HepG2 (cell line): ENCODE results near the gene ARPP19. TPM values are rescaled to one million over a fixed set of nuclear protein-coding genes. Genes with fewer than 3 reads are reported as not detected.

Source experiments
- ATAC-seq: fragments of 200-7000 bp; cut with Tn5 transposase; 3 replicates; pipeline ENCODE4 v1.9.1; 2020; ENCODE audit warnings: mild to moderate bottlenecking, moderate library complexity
- BruUV-seq: library from RNA; stranded (reverse); fragments of 400-500 nt; replicated peaks from 2 replicates; lab custom pipeline; 2021; lab: Mats Ljungman, UMichigan
- CTCF ChIA-PET: fragments of 300-600 bp; formaldehyde crosslinking; extraction: SDS; loops from one replicate; lab custom pipeline; 2021; ENCODE audit warnings: low total read pairs, inconsistent platforms, low intra/inter-chr PET ratio; lab: Yijun Ruan, JAX
- POLR2A ChIA-PET: fragments of 350-600 bp; sonication (Branson Sonifier 250); formaldehyde crosslinking; loops from one replicate; lab custom pipeline; 2020; ENCODE audit warnings: antibody characterized with exemption, inconsistent platforms; lab: Yijun Ruan, JAX
- DNase-seq: peaks from one replicate; pipeline ENCODE4 v3.0.0-alpha.2; 2015; ENCODE audit warnings: low spot score
- FAIRE-seq: peaks from 3 replicates; lab custom pipeline; 2011; peaks lifted over from hg19 to GRCh38; lab: Jason Lieb, UNC
- H2AFZ ChIP-seq: one replicate; pipeline ENCODE4 v1.6.1; 2011; ENCODE audit warnings: low read length, inconsistent platforms
- H3K27ac ChIP-seq: fragments of 300-600 bp; 3 replicates; pipeline ENCODE4 v1.8.0; 2011; ENCODE audit warnings: mixed run types, mild to moderate bottlenecking, mixed read lengths, low read length, inconsistent platforms; ENCODE audit not compliant: insufficient read depth; ENCODE audit errors: extremely low read length
- H3K27me3 ChIP-seq, 2 experiments: fragments of 200-600 bp in 1 of 2; 2 replicates in 1 of 2; 3 replicates in 1 of 2; pipeline versions ENCODE4 v1.6.0 to v1.8.0; 2011; ENCODE audit warnings: low read length in 2 of 2, mild to moderate bottlenecking in 2 of 2, moderate library complexity in 2 of 2, inconsistent platforms in 1 of 2; ENCODE audit not compliant: insufficient read depth in 2 of 2, control insufficient read depth in 1 of 2
- H3K36me3 ChIP-seq, 2 experiments: fragments of 200-600 bp in 1 of 2; replicated peaks in 1 of 2; 2 replicates in 1 of 2; 3 replicates in 1 of 2; pipeline versions ENCODE4 v1.5.1 to v1.8.0; 2011; ENCODE audit warnings: low read length in 2 of 2, inconsistent platforms in 1 of 2; ENCODE audit not compliant: insufficient read depth in 2 of 2, control insufficient read depth in 1 of 2
- H3K4me1 ChIP-seq: 2 replicates; pipeline ENCODE4 v1.5.1; 2012; ENCODE audit warnings: low read length, inconsistent platforms; ENCODE audit not compliant: insufficient read depth
- H3K4me2 ChIP-seq: 2 replicates; pipeline ENCODE4 v1.6.0; 2011; ENCODE audit warnings: low read depth, low read length, inconsistent platforms
- H3K4me3 ChIP-seq, 3 experiments: fragments of 200-600 bp in 1 of 3; sonication (generic), shearing (Covaris generic) in 1 of 3; replicated peaks in 1 of 3; 2 replicates each; pipeline ENCODE4 v1.5.1; 2011 to 2016; ENCODE audit warnings: low read length in 3 of 3, inconsistent platforms in 2 of 3, low read depth in 2 of 3, mild to moderate bottlenecking in 2 of 3, control low read depth in 1 of 3, mixed read lengths in 1 of 3; ENCODE audit not compliant: insufficient read depth in 1 of 3
- H3K79me2 ChIP-seq: one replicate; pipeline ENCODE4 v1.6.1; 2011; ENCODE audit warnings: low read length, inconsistent platforms; ENCODE audit not compliant: insufficient read depth
- H3K9ac ChIP-seq: 2 replicates; pipeline ENCODE4 v1.6.0; 2011; ENCODE audit warnings: mild to moderate bottlenecking, low read depth, low read length, inconsistent platforms; ENCODE audit not compliant: insufficient read depth
- H3K9me3 ChIP-seq: 2 replicates; pipeline ENCODE4 v1.5.1; 2012; ENCODE audit warnings: mild to moderate bottlenecking, low read length
- H4K20me1 ChIP-seq: 2 replicates; pipeline ENCODE4 v1.6.0; 2011; ENCODE audit warnings: inconsistent platforms, mild to moderate bottlenecking, low read length, moderate library complexity; ENCODE audit not compliant: insufficient read depth
- GABPB1 ChIP-seq: IDR thresholded peaks from 2 replicates; pipeline ENCODE4 v1.6.1; 2016; ENCODE audit warnings: mild to moderate bottlenecking, missing genetic modification reagents, moderate library complexity, missing compliant biosample characterization
- IRF2 ChIP-seq: IDR thresholded peaks from 2 replicates; pipeline ENCODE4 v1.6.1; 2018; ENCODE audit warnings: missing genetic modification reagents, missing compliant biosample characterization
- REPIN1 ChIP-seq: sonication (generic); formaldehyde crosslinking; IDR thresholded peaks from 2 replicates; pipeline ENCODE4 v1.8.0; 2022; ENCODE audit warnings: missing genetic modification reagents, low read depth, mild to moderate bottlenecking, borderline replicate concordance
- ZKSCAN5 ChIP-seq: sonication (generic); formaldehyde crosslinking; IDR thresholded peaks from 2 replicates; pipeline ENCODE4 v1.5.1; 2020; ENCODE audit warnings: mild to moderate bottlenecking, missing genetic modification reagents
- ZNF136 ChIP-seq: sonication (generic); formaldehyde crosslinking; IDR thresholded peaks from 2 replicates; pipeline ENCODE4 v1.8.1; 2022; ENCODE audit warnings: low read depth, mild to moderate bottlenecking, moderate library complexity, missing genetic modification reagents
- WGBS: methylation state at CpG from one replicate; pipeline ENCODE4 v1.1.6; 2017; ENCODE audit warnings: low lambda C conversion rate; 5-methylcytosine and 5-hydroxymethylcytosine counted together
- in situ Hi-C: cut with HindIII; loops from 2 replicates; pipeline ENCODE4 v1.10.0; 2017; ENCODE audit warnings: low pct_unique_long_range_greater_than_20kb; ENCODE audit not compliant: extremely low pct_ligation_motif_present
- intact Hi-C: fragments of 100-400 bp; cut with micrococcal nuclease; formaldehyde crosslinking; loops from one replicate; pipeline ENCODE4 v1.10.0; 2022; ENCODE audit not compliant: unreplicated experiment
- polyA plus RNA-seq, 8 experiments: library from polyadenylated mRNA; depleted of rRNA in 3 of 8; stranded (reverse) in 7 of 8; unstranded in 1 of 8; fragments of >200 nt; fragmentation: Illumina TruSeq in 4 of 8; extraction: Trizol in 4 of 8; gene quantifications; 2 replicates each; pipeline versions ENCODE4 v1.2.1 to v1.2.3, GENCODE V29; 2011 to 2016; ENCODE audit warnings: low read depth in 4 of 8, missing spikeins in 1 of 8, mixed read lengths in 1 of 8; ENCODE audit not compliant: insufficient read depth in 1 of 8
- total RNA-seq, 5 experiments: library from RNA; depleted of rRNA; stranded (reverse); fragments of >200 nt; fragmentation: Illumina TruSeq; extraction: Trizol; gene quantifications; 2 replicates each; pipeline ENCODE4 v1.2.3, GENCODE V29; 2016; ENCODE audit warnings: low read depth in 1 of 5
- TF ChIP-seq, protein P1 (sequence below): sonication (generic); formaldehyde crosslinking; IDR thresholded peaks from 2 replicates; pipeline ENCODE4 v1.5.0; 2020; ENCODE audit warnings: missing genetic modification reagents
- TF ChIP-seq, protein P2 (sequence below): sonication (generic); formaldehyde crosslinking; IDR thresholded peaks from 2 replicates; pipeline ENCODE4 v1.4.0; 2020; ENCODE audit warnings: mild to moderate bottlenecking, missing genetic modification reagents, borderline replicate concordance
- TF ChIP-seq, protein P3 (sequence below): sonication (generic); formaldehyde crosslinking; IDR thresholded peaks from 2 replicates; pipeline ENCODE4 v1.4.0; 2020; ENCODE audit warnings: mild to moderate bottlenecking, missing genetic modification reagents
- TF ChIP-seq, protein P4 (sequence below): sonication (generic); formaldehyde crosslinking; IDR thresholded peaks from 2 replicates; pipeline ENCODE4 v1.4.0; 2020; ENCODE audit warnings: mild to moderate bottlenecking, missing genetic modification reagents
- TF ChIP-seq, protein P5 (sequence below): sonication (generic); formaldehyde crosslinking; IDR thresholded peaks from 2 replicates; pipeline ENCODE4 v1.5.0; 2020; ENCODE audit warnings: missing genetic modification reagents

The ARPP19 gene
- total and polyA plus RNA-seq, 2 of the 13 experiments (the other 11 are each of a cell fraction or from before 2014, with no cell fraction given) = 70.8 to 123 TPM

DNA sequence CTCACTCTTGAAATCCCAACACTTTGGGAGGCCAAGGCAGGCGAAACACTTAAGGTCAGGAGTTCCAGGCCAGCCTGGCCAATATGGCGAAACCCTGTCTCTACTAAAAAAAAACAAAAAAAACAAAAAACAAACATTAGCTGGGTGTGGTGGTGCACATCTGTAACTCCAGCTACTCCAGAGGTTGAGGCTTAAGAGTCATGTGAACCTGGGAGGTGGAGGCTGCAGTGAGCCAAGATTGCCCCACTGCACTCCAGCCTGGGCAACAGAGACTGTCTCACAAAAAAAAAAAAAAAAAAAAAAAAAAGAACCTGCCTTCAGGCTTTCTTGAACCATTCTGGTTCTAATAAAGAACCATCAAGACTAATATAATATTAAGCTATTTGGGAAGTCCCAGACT is 16.5 kb downstream of the ARPP19 start:
- DNase-seq = no peak
- WGBS = 82% methylated on average over 2 of the region's 2 CpGs
- TF ChIP-seq IRF2 (CRISPR knock-in tag) (no peak), ZNF136 (CRISPR knock-in tag) (no peak)
- TF ChIP-seq, protein P1, sequence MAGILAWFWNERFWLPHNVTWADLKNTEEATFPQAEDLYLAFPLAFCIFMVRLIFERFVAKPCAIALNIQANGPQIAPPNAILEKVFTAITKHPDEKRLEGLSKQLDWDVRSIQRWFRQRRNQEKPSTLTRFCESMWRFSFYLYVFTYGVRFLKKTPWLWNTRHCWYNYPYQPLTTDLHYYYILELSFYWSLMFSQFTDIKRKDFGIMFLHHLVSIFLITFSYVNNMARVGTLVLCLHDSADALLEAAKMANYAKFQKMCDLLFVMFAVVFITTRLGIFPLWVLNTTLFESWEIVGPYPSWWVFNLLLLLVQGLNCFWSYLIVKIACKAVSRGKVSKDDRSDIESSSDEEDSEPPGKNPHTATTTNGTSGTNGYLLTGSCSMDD (CRISPR knock-in tag) = no peak
- TF ChIP-seq, protein P2, sequence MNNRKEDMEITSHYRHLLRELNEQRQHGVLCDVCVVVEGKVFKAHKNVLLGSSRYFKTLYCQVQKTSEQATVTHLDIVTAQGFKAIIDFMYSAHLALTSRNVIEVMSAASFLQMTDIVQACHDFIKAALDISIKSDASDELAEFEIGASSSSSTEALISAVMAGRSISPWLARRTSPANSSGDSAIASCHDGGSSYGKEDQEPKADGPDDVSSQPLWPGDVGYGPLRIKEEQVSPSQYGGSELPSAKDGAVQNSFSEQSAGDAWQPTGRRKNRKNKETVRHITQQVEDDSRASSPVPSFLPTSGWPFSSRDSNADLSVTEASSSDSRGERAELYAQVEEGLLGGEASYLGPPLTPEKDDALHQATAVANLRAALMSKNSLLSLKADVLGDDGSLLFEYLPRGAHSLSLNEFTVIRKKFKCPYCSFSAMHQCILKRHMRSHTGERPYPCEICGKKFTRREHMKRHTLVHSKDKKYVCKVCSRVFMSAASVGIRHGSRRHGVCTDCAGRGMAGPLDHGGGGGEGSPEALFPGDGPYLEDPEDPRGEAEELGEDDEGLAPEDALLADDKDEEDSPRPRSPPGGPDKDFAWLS (CRISPR knock-in tag) = no peak
- TF ChIP-seq, all 625 proteins: peak for 0
- ChIA-PET POLR2A (interaction anchor here (0.7 kb wide), 1 partner anchor 15 kb away, joined by 4 read pairs; no protein-coding TSS in a partner anchor), CTCF (no interaction called here)
- in situ Hi-C loops = no loop called here
- Histone ChIP-seq H3K27me3 (no peaks in the 10 kb centered on the region), H2AFZ (no peak overlapping the region), H3K36me3 (peaks cover 9 to 74% of the 10 kb centered on the region in 2 experiments), H3K27ac (no peak overlapping the region), H3K79me2 (peaks cover 34% of the 10 kb centered on the region), H3K4me1 (no peaks in the 10 kb centered on the region), H3K9ac (no peak overlapping the region), H3K4me3 (no peak overlapping the region), H3K9me3 (no peaks in the 10 kb centered on the region), H4K20me1 (peaks cover 13% of the 10 kb centered on the region), H3K4me2 (no peak overlapping the region)
- intact Hi-C loops = no loop called here
- BruUV-seq = no TSS peak
- ATAC-seq (no peak), FAIRE-seq (no peak)

DNA sequence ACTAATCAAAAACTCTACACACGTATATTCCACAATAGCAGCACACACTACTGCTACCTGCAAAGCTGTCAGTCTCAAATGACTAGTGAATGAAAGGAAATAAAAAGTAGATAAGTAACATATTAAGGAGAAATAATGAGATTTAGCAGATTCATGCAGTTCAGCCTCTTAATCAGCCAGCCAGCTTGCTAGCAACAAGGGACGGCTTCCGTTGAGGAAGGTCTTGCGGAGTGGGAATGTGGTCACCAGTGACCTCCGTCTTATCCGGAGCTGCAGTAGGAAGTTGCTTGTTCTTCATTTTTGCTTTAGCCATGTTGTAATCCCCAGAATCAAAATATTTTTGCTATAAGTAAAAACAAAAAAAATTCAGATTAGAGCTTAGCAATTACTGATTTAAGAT is 17.1 kb downstream of the ARPP19 start:
- Histone ChIP-seq H3K9ac (no peak overlapping the region), H4K20me1 (peaks cover 8% of the 10 kb centered on the region), H2AFZ (no peak overlapping the region), H3K4me1 (no peaks in the 10 kb centered on the region), H3K27ac (no peak overlapping the region), H3K9me3 (no peaks in the 10 kb centered on the region), H3K4me2 (no peak overlapping the region), H3K36me3 (peaks cover 7 to 69% of the 10 kb centered on the region in 2 experiments), H3K27me3 (no peaks in the 10 kb centered on the region), H3K4me3 (no peak overlapping the region), H3K79me2 (peaks cover 28% of the 10 kb centered on the region)
- WGBS = over 99% methylated on average over 6 of the region's 6 CpGs
- ATAC-seq (no peak), FAIRE-seq (no peak), DNase-seq (no peak)
- TF ChIP-seq, protein P3, sequence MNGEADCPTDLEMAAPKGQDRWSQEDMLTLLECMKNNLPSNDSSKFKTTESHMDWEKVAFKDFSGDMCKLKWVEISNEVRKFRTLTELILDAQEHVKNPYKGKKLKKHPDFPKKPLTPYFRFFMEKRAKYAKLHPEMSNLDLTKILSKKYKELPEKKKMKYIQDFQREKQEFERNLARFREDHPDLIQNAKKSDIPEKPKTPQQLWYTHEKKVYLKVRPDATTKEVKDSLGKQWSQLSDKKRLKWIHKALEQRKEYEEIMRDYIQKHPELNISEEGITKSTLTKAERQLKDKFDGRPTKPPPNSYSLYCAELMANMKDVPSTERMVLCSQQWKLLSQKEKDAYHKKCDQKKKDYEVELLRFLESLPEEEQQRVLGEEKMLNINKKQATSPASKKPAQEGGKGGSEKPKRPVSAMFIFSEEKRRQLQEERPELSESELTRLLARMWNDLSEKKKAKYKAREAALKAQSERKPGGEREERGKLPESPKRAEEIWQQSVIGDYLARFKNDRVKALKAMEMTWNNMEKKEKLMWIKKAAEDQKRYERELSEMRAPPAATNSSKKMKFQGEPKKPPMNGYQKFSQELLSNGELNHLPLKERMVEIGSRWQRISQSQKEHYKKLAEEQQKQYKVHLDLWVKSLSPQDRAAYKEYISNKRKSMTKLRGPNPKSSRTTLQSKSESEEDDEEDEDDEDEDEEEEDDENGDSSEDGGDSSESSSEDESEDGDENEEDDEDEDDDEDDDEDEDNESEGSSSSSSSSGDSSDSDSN = no peak
- TF ChIP-seq IRF2 (CRISPR knock-in tag) (no peak), REPIN1 (CRISPR knock-in tag) (no peak), GABPB1 (no peak), ZKSCAN5 (CRISPR knock-in tag) (no peak)
- TF ChIP-seq, protein P4, sequence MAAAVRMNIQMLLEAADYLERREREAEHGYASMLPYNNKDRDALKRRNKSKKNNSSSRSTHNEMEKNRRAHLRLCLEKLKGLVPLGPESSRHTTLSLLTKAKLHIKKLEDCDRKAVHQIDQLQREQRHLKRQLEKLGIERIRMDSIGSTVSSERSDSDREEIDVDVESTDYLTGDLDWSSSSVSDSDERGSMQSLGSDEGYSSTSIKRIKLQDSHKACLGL (CRISPR knock-in tag) = no peak
- TF ChIP-seq, protein P5, sequence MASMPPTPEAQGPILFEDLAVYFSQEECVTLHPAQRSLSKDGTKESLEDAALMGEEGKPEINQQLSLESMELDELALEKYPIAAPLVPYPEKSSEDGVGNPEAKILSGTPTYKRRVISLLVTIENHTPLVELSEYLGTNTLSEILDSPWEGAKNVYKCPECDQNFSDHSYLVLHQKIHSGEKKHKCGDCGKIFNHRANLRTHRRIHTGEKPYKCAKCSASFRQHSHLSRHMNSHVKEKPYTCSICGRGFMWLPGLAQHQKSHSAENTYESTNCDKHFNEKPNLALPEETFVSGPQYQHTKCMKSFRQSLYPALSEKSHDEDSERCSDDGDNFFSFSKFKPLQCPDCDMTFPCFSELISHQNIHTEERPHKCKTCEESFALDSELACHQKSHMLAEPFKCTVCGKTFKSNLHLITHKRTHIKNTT = no peak
- intact Hi-C loops (no loop called here), in situ Hi-C loops (no loop called here)
- no TSS peak for BruUV-seq
- ChIA-PET POLR2A (interaction anchor here (0.7 kb wide), 1 partner anchor 15 kb away, joined by 4 read pairs; no protein-coding TSS in a partner anchor), CTCF (no interaction called here)
